GM19467 (cell line): Measurements from ENCODE around the gene TMEM163.
"Not testable (repeated sequence)": the region's sequence is repeated elsewhere in the genome, so short reads cannot be mapped to it uniquely, and the experiment has no call there.

Experiments used
- ATAC-seq: cut with Tn5 transposase; IDR thresholded peaks from one replicate; pipeline ENCODE4 v1.9.1; 2021; ENCODE audit warnings: mild to moderate bottlenecking, moderate library complexity; ENCODE audit not compliant: unreplicated experiment

Gene TMEM163

DNA sequence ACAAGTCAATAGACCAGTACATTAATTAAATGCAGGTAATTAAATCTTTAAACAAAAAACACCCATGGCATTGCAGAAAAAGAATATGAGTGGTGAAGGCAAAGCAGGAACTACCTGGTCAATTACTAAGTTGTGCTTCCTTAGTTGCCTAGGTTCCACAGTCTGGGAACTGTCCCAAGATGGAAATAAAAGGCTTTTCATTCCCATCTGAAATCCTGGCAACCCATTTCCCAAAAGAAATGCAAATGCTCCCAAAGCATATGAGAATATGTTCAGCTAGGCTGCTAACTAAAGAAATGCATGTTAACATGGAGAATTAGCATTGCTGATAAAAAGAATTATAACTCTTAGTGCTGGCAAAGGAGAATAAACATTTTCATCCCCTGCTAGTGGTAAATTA is 177.8 kb downstream of the TMEM163 start:
- ATAC-seq = no peak

DNA sequence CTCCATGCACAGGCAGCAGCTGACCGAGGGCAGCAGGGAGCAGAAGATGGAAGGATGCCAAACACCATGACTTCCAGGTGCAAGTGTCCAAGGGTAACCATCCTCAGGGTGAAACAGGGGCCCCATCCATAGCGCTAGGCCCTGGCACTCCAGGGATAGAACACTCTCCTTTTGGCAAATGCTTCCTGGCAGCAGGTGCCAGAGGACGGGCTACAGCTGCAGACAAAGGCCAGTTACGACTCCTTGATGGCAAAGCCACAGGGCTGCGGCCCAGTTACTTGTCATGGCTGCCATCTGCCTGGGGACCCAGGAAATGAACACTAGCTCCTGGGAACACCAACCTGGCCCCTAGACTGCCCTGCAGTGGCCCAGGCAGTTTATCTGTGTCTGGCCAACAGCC is 178.8 kb downstream of the TMEM163 start:
- ATAC-seq = no peak

GRCh38 chr2:134537702-134538101 is 181.1 kb downstream of the TMEM163 start:
- ATAC-seq = no peak

DNA sequence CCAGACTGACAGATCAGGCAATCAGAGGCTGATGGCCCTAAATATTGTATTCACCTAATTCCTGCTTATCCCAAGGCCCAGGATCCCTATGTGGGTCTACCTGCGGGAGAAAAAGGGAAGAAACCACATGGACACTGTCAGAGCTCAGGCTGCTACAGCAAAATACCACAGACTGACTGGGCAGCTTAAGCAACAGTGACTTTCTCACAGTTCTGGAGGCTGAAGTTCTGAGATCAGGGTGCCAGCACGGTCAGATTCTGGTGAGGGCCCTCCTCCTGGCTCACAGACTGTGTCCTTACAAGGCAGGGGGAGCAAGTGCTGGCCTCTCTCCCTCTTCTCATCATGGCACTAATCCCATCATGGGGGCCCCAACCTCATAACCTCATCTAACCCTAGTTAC is 181.7 kb downstream of the TMEM163 start:
- ATAC-seq = no peak

- no peak for ATAC-seq
Measured at GRCh38 chr2:134536296-134536695, 182.5 kb downstream of the TMEM163 start.

GRCh38 chr2:134532537-134532936 is 186.3 kb downstream of the TMEM163 start:
- ATAC-seq = no peak

- no peak for ATAC-seq
Measured at GRCh38 chr2:134527381-134527780, 191.4 kb downstream of the TMEM163 start.

DNA sequence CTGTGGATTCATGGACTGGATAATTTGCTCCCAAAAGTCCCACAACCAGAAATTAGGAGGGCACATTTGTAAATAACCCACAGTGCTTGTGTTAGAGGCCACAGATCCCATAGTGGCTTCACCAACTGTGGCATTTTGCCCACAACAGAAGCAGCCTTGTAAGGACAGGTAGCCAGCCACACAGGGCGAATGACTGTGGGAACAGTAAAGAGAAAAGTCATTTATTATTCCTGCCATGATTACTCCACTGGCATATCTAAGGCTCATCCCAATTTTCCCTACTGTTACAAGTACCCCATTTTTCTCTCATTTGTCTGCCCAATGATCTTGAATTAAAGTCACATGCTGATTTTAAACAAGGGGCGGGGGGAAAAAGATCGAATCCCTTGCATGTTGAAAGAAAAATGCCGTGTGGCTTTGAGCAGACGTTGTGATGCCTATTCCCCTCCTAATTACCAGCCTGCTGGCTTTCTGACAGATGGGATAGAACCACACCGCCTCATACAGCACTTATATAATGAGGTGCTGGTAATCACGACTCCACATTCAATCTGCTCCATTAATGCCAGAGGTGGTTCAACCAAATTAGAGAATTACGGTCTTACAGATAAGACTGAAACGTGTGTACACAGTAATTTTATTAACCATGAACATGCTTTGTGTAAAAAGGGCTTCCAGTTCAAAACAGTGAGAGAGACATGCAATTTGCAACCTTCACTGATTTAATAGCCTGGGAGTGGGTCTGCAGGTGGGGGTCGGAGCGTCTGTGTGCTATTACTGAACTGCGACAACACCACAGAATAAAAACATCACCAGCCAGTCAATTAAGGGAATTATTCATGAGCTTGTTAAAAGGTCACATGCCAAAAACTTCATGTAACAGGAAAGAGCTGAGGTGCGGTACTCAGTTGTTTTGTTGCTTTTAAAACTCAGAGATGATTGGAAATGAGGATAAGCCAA is 196.0 kb downstream of the TMEM163 start:
- ATAC-seq = no peak

GRCh38 chr2:134518101-134518500 is 200.7 kb downstream of the TMEM163 start:
- no peak for ATAC-seq

GRCh38 chr2:134515137-134515536 is 203.7 kb downstream of the TMEM163 start:
- no peak for ATAC-seq

- ATAC-seq = no peak
Measured at GRCh38 chr2:134513465-134513804, 205.4 kb downstream of the TMEM163 start.

- no peak for ATAC-seq
Measured at GRCh38 chr2:134512734-134513464, 205.9 kb downstream of the TMEM163 start.

GRCh38 chr2:134508391-134508790 is 210.4 kb downstream of the TMEM163 start:
- ATAC-seq = no peak

DNA sequence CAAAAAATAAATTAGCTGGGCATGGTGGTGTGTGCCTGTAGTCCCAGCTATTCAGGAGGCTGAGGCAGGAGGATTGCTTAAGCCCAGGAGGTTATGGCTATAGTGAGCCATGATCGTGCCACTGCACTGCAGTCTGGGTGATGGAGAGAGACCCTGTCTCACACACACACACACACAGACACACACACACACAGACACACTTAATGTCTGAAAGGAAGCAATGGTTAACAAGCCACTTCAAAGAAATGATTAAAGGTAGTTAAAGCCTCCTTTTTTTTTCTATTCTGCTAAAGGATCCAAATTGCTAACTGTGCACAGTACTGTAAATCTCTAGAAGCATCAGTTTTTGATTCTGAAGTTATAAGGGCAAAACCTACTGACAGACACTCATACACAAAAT is 211.1 kb downstream of the TMEM163 start:
- no peak for ATAC-seq

DNA sequence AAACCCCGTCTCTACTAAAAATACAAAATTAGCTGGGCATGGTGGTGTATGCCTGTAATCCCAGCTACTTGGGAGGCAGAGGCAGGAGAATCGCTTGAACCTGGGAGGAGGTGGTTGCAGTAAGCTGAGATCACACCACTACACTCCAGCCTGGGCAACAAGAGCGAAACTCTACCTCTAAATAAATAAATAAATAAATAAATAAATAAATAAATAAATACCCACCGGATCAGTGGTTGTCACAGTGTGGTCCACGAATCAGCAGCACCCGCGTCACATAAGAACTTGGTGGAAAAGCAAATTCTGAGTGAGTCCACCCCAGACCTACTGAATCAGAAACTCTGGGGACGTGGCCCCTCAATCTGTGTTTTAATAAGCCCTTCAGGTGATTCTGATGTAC is 211.6 kb downstream of the TMEM163 start:
- ATAC-seq = not testable (repeated sequence)

GRCh38 chr2:134505446-134505845 is 213.4 kb downstream of the TMEM163 start:
- no peak for ATAC-seq

GRCh38 chr2:134504586-134505336 is 214.0 kb downstream of the TMEM163 start:
- no peak for ATAC-seq

- no peak for ATAC-seq
Measured at GRCh38 chr2:134502104-134502503, 216.7 kb downstream of the TMEM163 start.

DNA sequence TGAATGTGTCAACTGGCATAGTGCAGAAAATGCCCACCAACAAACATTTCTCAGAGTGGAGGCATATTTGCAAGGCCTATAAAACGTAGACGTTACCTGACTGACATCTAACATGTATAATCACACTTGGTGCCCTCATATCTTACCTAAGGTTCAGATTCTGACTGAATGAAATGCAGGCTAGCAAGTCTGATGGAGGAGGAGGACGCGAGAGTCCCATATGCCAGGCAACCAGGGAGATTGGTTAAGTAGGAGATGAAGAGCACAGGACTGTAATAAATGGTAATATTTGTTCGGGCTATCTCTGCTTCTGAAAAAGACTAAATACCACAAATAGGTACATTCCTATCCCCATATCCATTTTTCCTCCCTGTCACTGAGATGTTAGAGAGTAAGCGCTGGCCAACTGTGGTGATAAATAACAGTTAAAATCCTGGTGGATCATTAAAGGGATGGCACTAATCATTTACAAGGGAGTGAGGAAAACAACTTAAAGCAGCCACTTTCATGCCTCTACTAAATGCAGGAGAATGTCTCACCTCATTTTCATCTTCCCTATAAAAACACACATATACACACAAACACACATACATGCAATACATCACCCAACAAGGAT is 217.2 kb downstream of the TMEM163 start:
- no peak for ATAC-seq

- ATAC-seq = no peak
Measured at GRCh38 chr2:134500211-134500935, 218.4 kb downstream of the TMEM163 start.
